Liver (tissue), 9 donors: Measurements from ENCODE around the gene DPYSL4. TPM values are rescaled to one million over a fixed set of nuclear protein-coding genes. Genes with fewer than 3 reads are reported as not detected.

ENCODE experiments used
- DNase-seq: peaks from one replicate; pipeline ENCODE4 v3.0.0-alpha.2; 2017; ENCODE audit warnings: low spot score
- H3K27ac ChIP-seq, 2 donors: one replicate each; pipeline ENCODE4 v1.7.0; 2013; ENCODE audit warnings: inconsistent platforms in 2 of 2, low read length in 2 of 2, control low read depth in 1 of 2, low read depth in 1 of 2, mild to moderate bottlenecking in 1 of 2
- H3K27me3 ChIP-seq, 4 donors: one replicate each; pipeline versions ENCODE4 v1.6.1 to v1.7.0; 2013; ENCODE audit warnings: low read length in 3 of 4, inconsistent platforms in 1 of 4, mild to moderate bottlenecking in 1 of 4, moderate library complexity in 1 of 4; ENCODE audit not compliant: control insufficient read depth in 4 of 4, insufficient read depth in 4 of 4
- H3K36me3 ChIP-seq, 4 donors: one replicate each; pipeline versions ENCODE4 v1.6.1 to v1.7.0; 2013; ENCODE audit warnings: low read length in 3 of 4, mild to moderate bottlenecking in 3 of 4, low read depth in 1 of 4, moderate library complexity in 1 of 4; ENCODE audit not compliant: control insufficient read depth in 4 of 4, insufficient read depth in 3 of 4
- H3K4me1 ChIP-seq, 4 donors: one replicate each; pipeline versions ENCODE4 v1.6.1 to v1.7.0; 2013; ENCODE audit warnings: low read length in 3 of 4, mild to moderate bottlenecking in 3 of 4, moderate library complexity in 1 of 4; ENCODE audit not compliant: control insufficient read depth in 4 of 4, insufficient read depth in 4 of 4
- H3K4me3 ChIP-seq, 3 donors: one replicate each; pipeline versions ENCODE4 v1.6.1 to v1.7.0; 2013; ENCODE audit warnings: low read length in 3 of 3, control low read depth in 1 of 3, low read depth in 1 of 3, mild to moderate bottlenecking in 1 of 3
- H3K9ac ChIP-seq, 2 donors: one replicate each; pipeline ENCODE4 v1.7.0; 2013; ENCODE audit warnings: low read length in 2 of 2, mild to moderate bottlenecking in 2 of 2, moderate library complexity in 2 of 2, control low read depth in 1 of 2, low read depth in 1 of 2
- H3K9me3 ChIP-seq, 4 donors: one replicate each; pipeline versions ENCODE4 v1.6.1 to v1.7.0; 2013; ENCODE audit warnings: low read length in 3 of 4; ENCODE audit not compliant: control insufficient read depth in 4 of 4
- ATF3 ChIP-seq: IDR thresholded peaks from 2 replicates; pipeline ENCODE4 v1.6.1; 2016; ENCODE audit warnings: antibody characterized with exemption
- EGR1 ChIP-seq, 2 donors: IDR thresholded peaks; 2 replicates each; pipeline ENCODE4 v1.6.1; 2016 to 2018; ENCODE audit warnings: antibody characterized with exemption in 2 of 2, low read depth in 2 of 2
- FOXA1 ChIP-seq: IDR thresholded peaks from 2 replicates; pipeline ENCODE4 v1.6.1; 2016; ENCODE audit warnings: antibody characterized with exemption
- FOXA2 ChIP-seq: IDR thresholded peaks from 2 replicates; pipeline ENCODE4 v1.6.1; 2016; ENCODE audit warnings: antibody characterized with exemption
- GABPA ChIP-seq, 2 donors: IDR thresholded peaks in 1 of 2; conservative IDR thresholded peaks in 1 of 2; 2 replicates each; pipeline ENCODE4 v1.6.1; 2016; ENCODE audit warnings: antibody characterized with exemption in 2 of 2, mild to moderate bottlenecking in 1 of 2, moderate library complexity in 1 of 2
- HNF4A ChIP-seq, 2 donors: conservative IDR thresholded peaks; 2 replicates each; pipeline ENCODE4 v1.6.1; 2016; ENCODE audit warnings: antibody characterized with exemption in 2 of 2, mild to moderate bottlenecking in 2 of 2
- HNF4G ChIP-seq: IDR thresholded peaks from 2 replicates; pipeline ENCODE4 v1.6.1; 2016; ENCODE audit warnings: antibody characterized with exemption
- JUND ChIP-seq, 2 donors: IDR thresholded peaks; 2 replicates each; pipeline ENCODE4 v1.6.1; 2016; ENCODE audit warnings: antibody characterized with exemption in 2 of 2
- MAX ChIP-seq: IDR thresholded peaks from 2 replicates; pipeline ENCODE4 v1.6.1; 2016; ENCODE audit warnings: antibody characterized with exemption
- NR2F2 ChIP-seq: IDR thresholded peaks from 2 replicates; pipeline ENCODE4 v1.6.1; 2016; ENCODE audit warnings: antibody characterized with exemption
- RAD21 ChIP-seq, 2 donors: IDR thresholded peaks; 2 replicates each; pipeline ENCODE4 v1.6.1; 2016; ENCODE audit warnings: antibody characterized with exemption in 2 of 2, mild to moderate bottlenecking in 2 of 2
- REST ChIP-seq: IDR thresholded peaks from 2 replicates; pipeline ENCODE4 v1.6.1; 2016; ENCODE audit warnings: antibody characterized with exemption, mild to moderate bottlenecking
- RXRA ChIP-seq, 2 donors: IDR thresholded peaks; 2 replicates each; pipeline ENCODE4 v1.6.1; 2017 to 2018; ENCODE audit warnings: antibody characterized with exemption in 2 of 2, mild to moderate bottlenecking in 1 of 2
- SP1 ChIP-seq: IDR thresholded peaks from 2 replicates; pipeline ENCODE4 v1.6.1; 2018; ENCODE audit warnings: antibody characterized with exemption, mild to moderate bottlenecking
- TAF1 ChIP-seq: conservative IDR thresholded peaks from 2 replicates; pipeline ENCODE4 v1.6.1; 2016; ENCODE audit warnings: antibody characterized with exemption, mild to moderate bottlenecking
- YY1 ChIP-seq: IDR thresholded peaks from 2 replicates; pipeline ENCODE4 v1.6.1; 2016; ENCODE audit warnings: antibody characterized with exemption, mild to moderate bottlenecking
- ZBTB33 ChIP-seq: IDR thresholded peaks from 2 replicates; pipeline ENCODE4 v1.6.1; 2016; ENCODE audit warnings: antibody characterized with exemption
- WGBS: extraction: QIAGEN DNeasy Blood & Tissue Kit; methylation state at CpG from one replicate; pipeline ENCODE4 v1.1.7; 2013; 5-methylcytosine and 5-hydroxymethylcytosine counted together
- polyA plus RNA-seq, 2 donors: library from polyadenylated mRNA; stranded (reverse) in 1 of 2; unstranded in 1 of 2; fragments of 200-250 nt in 1 of 2; fragments of >200 nt in 1 of 2; fragmentation: Nextera tagmentation in 1 of 2; extraction: Ambion mirVana in 1 of 2; gene quantifications; one replicate each; pipeline versions ENCODE4 v1.2.1 to v1.2.3, GENCODE V29; 2013 to 2015
- total RNA-seq, 2 donors: library from RNA; depleted of rRNA; stranded (reverse); fragments of >200 nt; gene quantifications; one replicate each; pipeline ENCODE4 v1.2.3, GENCODE V29; 2014
- donor health status: healthy.
- donor health status: healthy.
- donor health status: healthy.
- donor health status: healthy.
- donor health status: healthy.

The DPYSL4 gene
- total and polyA plus RNA-seq, 4 donors = 0.19 to 2.2 (median 0.26) TPM

GRCh38 chr10:132146941-132147915 is 39.5 kb upstream of the DPYSL4 start:
- H3K9ac ChIP-seq = no peak overlapping the region
- H3K4me1 ChIP-seq = no peaks in the 10 kb centered on the region
- 77% methylated on average over 31 of the region's 31 CpGs for WGBS
- no peak for DNase-seq
- H3K9me3 ChIP-seq = no peaks in the 10 kb centered on the region
- no peak for TF ChIP-seq EGR1 (IDR thresholded peaks at IDR 0.05; ENCODE audit: low read depth in 2 of 2)
- TF ChIP-seq ZBTB33 = no peak
- no peak for TF ChIP-seq RAD21 (IDR thresholded peaks at IDR 0.05)
- no peak for TF ChIP-seq FOXA2
- no peak for TF ChIP-seq ATF3
- no peak for TF ChIP-seq JUND (IDR thresholded peaks at IDR 0.05)
- no peak for TF ChIP-seq YY1
- no peak for TF ChIP-seq TAF1
- no peak for TF ChIP-seq HNF4G
- no peak for TF ChIP-seq SP1
- TF ChIP-seq GABPA (IDR thresholded peaks at IDR 0.05 in 1 of 2, conservative IDR thresholded peaks at IDR 0.05 in 1 of 2) = no peak
- no peak for TF ChIP-seq NR2F2
- TF ChIP-seq HNF4A (conservative IDR thresholded peaks at IDR 0.05) = no peak
- no peak for TF ChIP-seq MAX
- TF ChIP-seq FOXA1 = no peak
- TF ChIP-seq RXRA (IDR thresholded peaks at IDR 0.05) = no peak
- TF ChIP-seq REST = no peak
- no peak overlapping the region for H3K27ac ChIP-seq
- no peak overlapping the region for H3K4me3 ChIP-seq
- no peaks in the 10 kb centered on the region for H3K27me3 ChIP-seq
- H3K36me3 ChIP-seq = no peaks in the 10 kb centered on the region
